HUES6 (cell line): ENCODE measurements around the gene ZCCHC14.

Source experiments
- H3K27ac ChIP-seq: 2 replicates; pipeline ENCODE4 v1.7.0; 2013; ENCODE audit warnings: low read depth, mild to moderate bottlenecking, low read length, inconsistent platforms
- H3K27me3 ChIP-seq: 2 replicates; pipeline ENCODE4 v1.6.1; 2013; ENCODE audit warnings: low read length; ENCODE audit not compliant: control insufficient read depth, insufficient read depth
- H3K36me3 ChIP-seq: 2 replicates; pipeline ENCODE4 v1.6.1; 2013; ENCODE audit warnings: low read length; ENCODE audit not compliant: control insufficient read depth, insufficient read depth
- H3K4me1 ChIP-seq: 2 replicates; pipeline ENCODE4 v1.6.1; 2013; ENCODE audit warnings: low read length; ENCODE audit not compliant: control insufficient read depth, insufficient read depth
- H3K4me3 ChIP-seq: 2 replicates; pipeline ENCODE4 v1.5.1; 2013; ENCODE audit warnings: low read depth, low read length
- H3K9ac ChIP-seq: one replicate; pipeline ENCODE4 v1.6.1; 2013; ENCODE audit warnings: mild to moderate bottlenecking, low read length
- H3K9me3 ChIP-seq: 2 replicates; pipeline ENCODE4 v1.6.1; 2013; ENCODE audit warnings: low read depth, low read length; ENCODE audit not compliant: control insufficient read depth, insufficient read depth

The ZCCHC14 gene

DNA sequence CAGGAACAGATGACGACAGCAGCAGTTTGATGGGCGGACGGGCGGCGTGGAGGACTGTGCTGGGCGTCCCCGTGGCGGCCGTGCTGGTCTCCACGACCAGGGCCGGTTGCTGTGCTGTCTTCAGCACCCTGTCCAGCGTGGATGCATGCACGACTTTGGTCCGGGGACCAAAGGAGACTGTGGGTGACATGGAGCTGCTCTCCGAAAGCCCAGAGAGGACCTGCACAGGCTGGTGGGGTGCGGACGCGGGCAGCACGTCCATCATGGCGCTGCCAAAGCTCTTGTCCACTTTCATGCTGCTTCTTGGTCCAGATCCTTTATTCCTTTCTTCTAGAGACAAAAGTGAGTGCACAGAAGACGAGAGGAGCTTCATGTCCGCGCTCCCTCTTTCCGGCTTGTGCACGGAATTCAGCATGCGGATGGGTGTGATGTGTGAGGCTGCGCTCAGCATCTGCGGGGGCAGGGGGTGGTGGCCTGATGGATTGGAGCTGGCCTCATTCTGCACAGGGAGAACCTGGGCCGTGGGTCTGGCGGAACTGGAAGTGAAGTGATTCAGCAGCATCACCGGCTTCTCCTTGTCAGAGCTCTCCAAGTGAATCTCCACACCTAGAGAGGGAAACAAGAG is 80.3 kb downstream of the ZCCHC14 start:
- no peaks in the 10 kb centered on the region for H3K9me3 ChIP-seq
- peaks cover 79% of the 10 kb centered on the region for H3K36me3 ChIP-seq
- H3K27ac ChIP-seq = no peak overlapping the region
- H3K4me3 ChIP-seq = no peak overlapping the region
- no peak overlapping the region for H3K9ac ChIP-seq
- H3K4me1 ChIP-seq = no peaks in the 10 kb centered on the region
- no peaks in the 10 kb centered on the region for H3K27me3 ChIP-seq

GRCh38 chr16:87411375-87412271 is 81.2 kb downstream of the ZCCHC14 start:
- Histone ChIP-seq H3K9me3 (no peaks in the 10 kb centered on the region), H3K4me1 (no peaks in the 10 kb centered on the region), H3K9ac (no peak overlapping the region), H3K27ac (no peak overlapping the region), H3K36me3 (peaks cover 78% of the 10 kb centered on the region), H3K4me3 (no peak overlapping the region), H3K27me3 (no peaks in the 10 kb centered on the region)

- Histone ChIP-seq H3K27ac (no peak overlapping the region), H3K9ac (no peak overlapping the region), H3K36me3 (peaks cover 77% of the 10 kb centered on the region), H3K27me3 (no peaks in the 10 kb centered on the region), H3K4me3 (no peak overlapping the region), H3K4me1 (no peaks in the 10 kb centered on the region), H3K9me3 (no peaks in the 10 kb centered on the region)
Observed at GRCh38 chr16:87410968-87411367, 81.9 kb downstream of the ZCCHC14 start.

- Histone ChIP-seq H3K9ac (no peak overlapping the region), H3K27me3 (no peaks in the 10 kb centered on the region), H3K4me3 (no peak overlapping the region), H3K36me3 (peaks cover 81% of the 10 kb centered on the region), H3K27ac (no peak overlapping the region), H3K9me3 (no peaks in the 10 kb centered on the region), H3K4me1 (no peaks in the 10 kb centered on the region)
Observed at GRCh38 chr16:87410530-87410929, 82.3 kb downstream of the ZCCHC14 start.

DNA sequence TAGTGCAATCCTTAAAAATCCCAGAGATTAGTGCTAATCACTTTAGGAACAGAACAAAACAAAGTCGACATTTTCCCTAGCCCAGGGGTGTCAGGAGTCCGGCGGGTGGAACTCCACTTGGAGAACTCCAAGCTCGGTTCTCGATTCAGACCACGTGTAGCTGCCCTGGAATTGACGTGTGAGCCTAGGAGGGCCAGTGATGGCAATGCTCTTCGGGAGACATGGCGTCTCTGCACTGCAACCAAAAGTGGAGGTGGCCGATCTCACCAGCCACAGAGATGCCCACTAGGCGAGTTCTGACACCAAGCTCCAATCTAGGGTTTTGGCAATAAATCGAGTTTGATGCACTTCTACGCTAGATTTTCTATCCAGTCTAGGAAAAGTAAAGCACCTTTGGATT is 83.0 kb downstream of the ZCCHC14 start:
- Histone ChIP-seq H3K9ac (no peak overlapping the region), H3K27me3 (no peaks in the 10 kb centered on the region), H3K4me3 (no peak overlapping the region), H3K4me1 (no peaks in the 10 kb centered on the region), H3K9me3 (no peaks in the 10 kb centered on the region), H3K27ac (no peak overlapping the region), H3K36me3 (peaks cover 84% of the 10 kb centered on the region)

DNA sequence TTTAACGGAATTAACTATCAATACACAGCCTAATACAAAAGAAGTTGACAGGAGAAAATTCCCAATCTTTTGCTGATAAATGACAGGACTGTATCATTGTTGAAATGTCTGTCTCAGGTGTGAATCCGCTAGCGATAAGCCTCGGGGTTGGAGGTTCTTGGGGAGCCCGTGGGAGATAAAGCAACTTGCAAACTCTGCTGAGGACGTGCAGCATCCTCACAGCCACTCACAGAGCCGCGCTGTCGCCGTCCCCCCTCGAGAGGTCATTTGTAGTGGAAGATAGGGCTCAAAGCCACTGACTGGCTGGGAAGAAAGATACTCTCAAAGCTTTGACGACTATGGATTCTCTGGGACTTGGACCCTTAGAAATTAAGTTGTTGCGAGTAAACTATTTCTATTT is 83.7 kb downstream of the ZCCHC14 start:
- Histone ChIP-seq H3K4me1 (no peaks in the 10 kb centered on the region), H3K4me3 (no peak overlapping the region), H3K9ac (no peak overlapping the region), H3K27me3 (no peaks in the 10 kb centered on the region), H3K36me3 (peaks cover 85% of the 10 kb centered on the region), H3K27ac (no peak overlapping the region), H3K9me3 (no peaks in the 10 kb centered on the region)

DNA sequence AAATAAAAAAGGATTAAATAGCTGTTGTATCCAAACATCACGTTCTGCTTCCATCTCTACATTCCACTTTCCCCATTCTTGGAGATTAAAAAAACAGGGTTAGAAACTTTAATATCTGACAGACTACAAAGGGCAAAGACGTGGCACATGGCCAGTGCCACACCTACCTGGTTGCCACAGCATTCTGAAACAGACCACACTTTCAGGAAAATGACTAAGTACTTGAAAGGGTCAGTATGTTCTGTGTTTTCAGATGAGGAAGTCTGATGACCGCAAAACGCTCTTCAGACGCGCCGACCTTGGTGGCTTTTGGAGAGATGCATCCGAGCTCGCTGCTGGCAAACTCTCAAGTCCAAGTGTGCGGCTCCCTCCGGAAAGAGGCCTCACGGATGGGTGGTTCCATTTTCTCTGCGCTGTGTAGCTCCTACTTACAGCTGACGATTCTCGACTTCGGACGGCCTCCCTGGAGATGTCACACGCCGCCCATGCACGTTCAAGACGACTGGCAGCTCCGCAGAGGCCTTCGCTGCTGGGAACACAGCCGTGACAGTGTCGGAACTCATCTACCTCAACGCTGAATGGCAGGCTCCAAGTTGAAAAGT is 85.2 kb downstream of the ZCCHC14 start:
- no peaks in the 10 kb centered on the region for H3K27me3 ChIP-seq
- peaks cover 83% of the 10 kb centered on the region for H3K36me3 ChIP-seq
- no peaks in the 10 kb centered on the region for H3K4me1 ChIP-seq
- no peak overlapping the region for H3K27ac ChIP-seq
- H3K9ac ChIP-seq = no peak overlapping the region
- no peaks in the 10 kb centered on the region for H3K9me3 ChIP-seq
- H3K4me3 ChIP-seq = no peak overlapping the region

DNA sequence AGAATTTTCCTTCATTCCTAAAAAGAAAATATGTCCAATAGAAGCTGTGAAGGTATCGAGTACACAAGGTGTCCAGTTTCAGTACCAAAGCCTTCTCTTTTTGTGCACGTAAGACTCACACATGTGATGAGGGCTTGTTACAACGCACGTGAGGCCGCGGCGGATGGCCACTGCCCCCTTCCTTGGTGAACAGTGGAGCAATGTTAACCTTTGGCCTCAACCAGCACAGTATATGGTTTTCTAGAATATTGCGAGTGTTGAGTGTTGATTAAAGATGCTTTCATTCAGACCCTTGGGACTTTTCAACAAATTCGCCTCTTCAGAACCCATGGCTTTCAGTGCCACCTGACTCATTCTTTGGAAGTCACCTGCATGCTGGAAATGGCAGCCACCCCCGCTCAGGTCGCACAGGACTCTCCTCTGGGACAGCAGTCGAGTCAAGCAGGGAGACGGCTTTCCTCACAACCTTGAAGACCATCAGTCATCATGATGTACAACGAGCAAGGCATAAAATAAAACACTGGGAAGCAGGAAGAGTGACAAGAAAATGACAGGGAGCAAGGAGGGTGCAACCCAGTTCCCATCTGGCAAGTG is 86.2 kb downstream of the ZCCHC14 start:
- no peak overlapping the region for H3K4me3 ChIP-seq
- H3K9ac ChIP-seq = no peak overlapping the region
- peaks cover 81% of the 10 kb centered on the region for H3K36me3 ChIP-seq
- no peaks in the 10 kb centered on the region for H3K9me3 ChIP-seq
- no peaks in the 10 kb centered on the region for H3K27me3 ChIP-seq
- no peak overlapping the region for H3K27ac ChIP-seq
- H3K4me1 ChIP-seq = no peaks in the 10 kb centered on the region

DNA sequence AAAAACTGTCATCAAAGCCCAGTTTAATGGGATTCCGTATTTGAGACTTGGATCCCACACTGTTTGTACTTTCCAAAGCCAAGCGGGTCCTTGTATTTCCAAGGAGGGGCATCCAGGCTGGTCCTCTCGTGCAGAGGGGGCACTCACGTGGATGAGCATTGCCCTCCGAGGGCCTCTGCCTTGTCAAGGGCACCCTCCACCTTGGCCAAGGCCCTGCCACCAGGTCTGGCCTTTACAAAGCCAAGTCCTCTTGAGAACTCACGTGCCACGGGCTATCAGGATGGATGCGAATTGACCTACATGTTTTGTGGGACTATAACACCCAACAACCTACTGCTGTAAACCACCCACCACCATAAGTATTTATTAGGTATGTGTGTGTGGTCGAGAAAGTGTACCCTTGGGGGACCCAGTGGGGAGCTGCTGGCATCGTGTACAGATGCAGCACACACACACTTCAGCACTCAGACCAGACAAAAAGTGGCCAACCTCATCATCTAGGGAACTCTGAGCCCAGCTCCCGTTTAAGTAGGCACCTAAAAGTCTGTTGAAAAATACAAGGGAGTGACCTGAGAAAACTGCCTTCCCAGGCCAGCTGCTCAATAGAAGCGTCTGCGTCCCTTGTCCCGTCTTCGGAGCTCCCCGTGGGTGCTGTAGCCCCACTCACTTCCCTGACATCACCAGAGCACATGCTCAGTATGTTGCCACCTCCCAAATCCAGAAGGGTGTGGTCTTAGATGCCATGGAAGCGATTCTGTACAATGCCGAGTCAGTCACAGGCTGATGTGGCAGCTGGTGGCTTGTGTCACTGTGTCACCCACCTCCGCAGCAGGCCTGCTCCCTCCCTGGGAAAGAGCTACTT is 87.8 kb downstream of the ZCCHC14 start:
- Histone ChIP-seq H3K36me3 (peaks cover 76% of the 10 kb centered on the region), H3K9me3 (no peaks in the 10 kb centered on the region), H3K4me1 (no peaks in the 10 kb centered on the region), H3K27me3 (no peaks in the 10 kb centered on the region), H3K27ac (no peak overlapping the region), H3K9ac (no peak overlapping the region), H3K4me3 (no peak overlapping the region)

DNA sequence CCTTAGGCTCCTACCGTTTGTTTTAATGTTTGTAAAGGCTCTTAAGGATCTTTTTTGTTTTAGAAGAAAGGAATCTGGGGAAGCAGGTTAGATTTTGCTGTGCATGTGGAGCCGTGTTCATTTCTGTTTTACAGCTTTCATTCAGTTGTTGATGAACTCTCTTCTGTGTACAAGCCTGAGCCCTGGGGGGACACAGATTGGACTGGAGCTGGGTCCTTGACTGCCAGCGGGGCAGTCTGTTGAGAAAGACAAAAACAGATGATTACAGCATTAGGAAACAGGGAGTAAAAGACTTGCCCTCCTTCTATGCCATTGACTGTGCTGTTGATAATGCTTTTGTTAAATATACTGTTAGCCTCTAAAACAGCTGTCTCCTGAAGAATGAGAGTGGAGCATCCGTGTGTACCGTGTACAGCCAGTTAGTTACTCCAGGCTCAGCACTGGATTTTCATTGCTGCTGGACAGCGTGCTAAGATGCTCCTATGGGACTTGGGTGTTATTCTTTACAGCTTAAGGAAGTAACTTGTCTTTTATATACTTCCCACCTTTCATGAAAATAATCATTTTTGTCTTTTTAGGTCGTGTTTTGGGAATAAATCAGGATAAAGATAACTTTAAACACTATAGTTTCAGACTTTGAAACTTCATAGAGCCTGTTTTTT is 97.5 kb downstream of the ZCCHC14 start:
- Histone ChIP-seq H3K36me3 (peaks cover 15% of the 10 kb centered on the region), H3K9ac (no peak overlapping the region), H3K4me3 (no peak overlapping the region), H3K9me3 (no peaks in the 10 kb centered on the region), H3K27ac (no peak overlapping the region), H3K27me3 (no peaks in the 10 kb centered on the region), H3K4me1 (peaks cover 9% of the 10 kb centered on the region; the same call in 1 of the 2 replicates)
